Kidney (tissue), 14 donors: ENCODE data around the gene ACAP3. TPM values are rescaled to one million over a fixed set of nuclear protein-coding genes. Genes with fewer than 3 reads are reported as not detected.

ENCODE experiments used
- DNase-seq, 5 donors: peaks; one replicate each; pipeline ENCODE4 v3.0.0-alpha.2; 2013 to 2020
- FAIRE-seq: peaks from 2 replicates; lab custom pipeline; 2012; peaks lifted over from hg19 to GRCh38; lab: Jason Lieb, UNC
- H3K27ac ChIP-seq, 2 donors: one replicate each; pipeline ENCODE4 v1.7.0; 2013; ENCODE audit warnings: low read depth in 2 of 2, low read length in 2 of 2, inconsistent platforms in 1 of 2
- H3K27me3 ChIP-seq: one replicate; pipeline ENCODE4 v1.7.1; 2013; ENCODE audit warnings: low read length, inconsistent platforms; ENCODE audit not compliant: control insufficient read depth, insufficient read depth
- H3K36me3 ChIP-seq, 3 donors: one replicate each; pipeline versions ENCODE4 v1.7.0 to v1.7.1; 2013; ENCODE audit warnings: low read length in 3 of 3, control low read depth in 1 of 3, inconsistent platforms in 1 of 3; ENCODE audit not compliant: insufficient read depth in 3 of 3, control insufficient read depth in 2 of 3
- H3K4me1 ChIP-seq, 3 donors: one replicate each; pipeline versions ENCODE4 v1.7.0 to v1.7.1; 2013; ENCODE audit warnings: low read length in 3 of 3, inconsistent platforms in 1 of 3, low read depth in 1 of 3; ENCODE audit not compliant: control insufficient read depth in 2 of 3, insufficient read depth in 2 of 3
- H3K4me3 ChIP-seq, 3 donors: one replicate each; pipeline versions ENCODE4 v1.7.0 to v1.8.1; 2013; ENCODE audit warnings: low read length in 3 of 3, control low read depth in 1 of 3, inconsistent platforms in 1 of 3
- H3K9ac ChIP-seq, 3 donors: one replicate each; pipeline versions ENCODE4 v1.7.0 to v1.7.1; 2013; ENCODE audit warnings: low read length in 3 of 3, control low read depth in 1 of 3, inconsistent platforms in 1 of 3
- H3K9me3 ChIP-seq, 3 donors: one replicate each; pipeline versions ENCODE4 v1.7.0 to v1.7.1; 2013; ENCODE audit warnings: low read length in 3 of 3, control low read depth in 1 of 3, inconsistent platforms in 1 of 3; ENCODE audit not compliant: control insufficient read depth in 2 of 3, insufficient read depth in 1 of 3
- CTCF ChIP-seq: IDR thresholded peaks from 3 replicates; pipeline ENCODE4 v1.5.1; 2012; ENCODE audit warnings: mild to moderate bottlenecking, moderate library complexity, borderline replicate concordance; ENCODE audit not compliant: insufficient read depth; ENCODE audit errors: extremely low read depth
- intact Hi-C: fragments of 100-400 bp; cut with DNase I; formaldehyde crosslinking; loops from one replicate; pipeline ENCODE4 v1.11.1; 2022
- polyA plus RNA-seq: library from polyadenylated mRNA; stranded (reverse); fragments of 350-450 nt; fragmentation: Illumina TruSeq; extraction: RNeasy Lipid Tissue Mini Kit (QIAGEN cat#74804); gene quantifications from one replicate; pipeline ENCODE4 v1.2.3, GENCODE V29; 2014; ENCODE audit warnings: low read depth, low replicate concordance; ENCODE audit not compliant: insufficient read depth
- total RNA-seq: library from RNA; stranded (reverse); fragmentation: NEBNext Ultra II Directional; extraction: Animal tissue kit (Norgen Biotek cat#: 25700); gene quantifications from one replicate; pipeline ENCODE4 v1.2.1, GENCODE V29; 2021
- donor health status: control.
- donor health status: control.
- donor health status: control.
- donor health status: control.
- donor health status: control.
- donor health status: DM: yes; HTN: yes; CAD: no.
- donor health status: Normal renal cell carcinoma (clear cell type).

ACAP3 gene
- total and polyA plus RNA-seq, 2 donors from 2014 or later: 15.9 to 39.5 TPM

- Histone ChIP-seq H3K4me3 (no peak overlapping the region), H3K4me1 (peaks cover 0 to 8% (median 5%) of the 10 kb centered on the region in 3 donors), H3K9ac (no peak overlapping the region), H3K27ac (no peak overlapping the region), H3K36me3 (peaks cover 5 to 26% (median 18%) of the 10 kb centered on the region in 3 donors), H3K9me3 (no peaks in the 10 kb centered on the region), H3K27me3 (no peaks in the 10 kb centered on the region)
- intact Hi-C loops: no loop called here
- no peak for DNase-seq
- no peak for TF ChIP-seq CTCF
- no peak for FAIRE-seq
Observed at GRCh38 chr1:1262758-1263157, 45.0 kb downstream of the ACAP3 start.

GRCh38 chr1:1262071-1262470, 45.7 kb downstream of the ACAP3 start:
- H3K4me1 ChIP-seq: peaks cover 0 to 8% (median 5%) of the 10 kb centered on the region in 3 donors
- FAIRE-seq (no peak), DNase-seq (peak in 1 of 5 donors; percentile 40)
- no peak for TF ChIP-seq CTCF
- H3K4me3 ChIP-seq: no peak overlapping the region
- H3K36me3 ChIP-seq: peaks cover 5 to 26% (median 18%) of the 10 kb centered on the region in 3 donors
- H3K9me3 ChIP-seq: no peaks in the 10 kb centered on the region
- no peak overlapping the region for H3K27ac ChIP-seq
- intact Hi-C loops: no loop called here
- no peaks in the 10 kb centered on the region for H3K27me3 ChIP-seq
- H3K9ac ChIP-seq: no peak overlapping the region

- H3K36me3 ChIP-seq: peaks cover 5 to 26% (median 18%) of the 10 kb centered on the region in 3 donors
- no peak overlapping the region for H3K27ac ChIP-seq
- FAIRE-seq (no peak), DNase-seq (peak in 1 of 5 donors; percentile 55)
- no peaks in the 10 kb centered on the region for H3K27me3 ChIP-seq
- no peak for TF ChIP-seq CTCF
- intact Hi-C loops: no loop called here
- no peaks in the 10 kb centered on the region for H3K9me3 ChIP-seq
- no peak overlapping the region for H3K9ac ChIP-seq
- H3K4me1 ChIP-seq: peaks cover 0 to 8% (median 5%) of the 10 kb centered on the region in 3 donors
- H3K4me3 ChIP-seq: no peak overlapping the region
Observed at GRCh38 chr1:1260843-1261560, 46.7 kb downstream of the ACAP3 start.
